B cell (primary cell): ENCODE results near the gene PTGER2. TPM values are rescaled to one million over a fixed set of nuclear protein-coding genes. Genes with fewer than 3 reads are reported as not detected.

Experiments used
- ATAC-seq: fragments of 200-7000 bp; cut with Tn5 transposase; one replicate; pipeline ENCODE4 v1.10.0; 2021; ENCODE audit warnings: low read depth, mild to moderate bottlenecking, moderate number of reproducible peaks, moderate library complexity
- CTCF ChIA-PET: fragments of 350-600 bp; sonication (Branson Sonifier 250); formaldehyde crosslinking; loops from one replicate; lab custom pipeline; 2021; ENCODE audit warnings: antibody characterized with exemption, inconsistent platforms; lab: Charles Lee
- POLR2A ChIA-PET: fragments of 350-600 bp; sonication (Branson Sonifier 250); formaldehyde crosslinking; loops from one replicate; lab custom pipeline; 2021; ENCODE audit warnings: antibody characterized with exemption; lab: Charles Lee
- DNase-seq: peaks from one replicate; pipeline ENCODE4 v3.0.0; 2013
- H2AFZ ChIP-seq: 2 replicates; pipeline ENCODE4 v1.6.1; 2012; ENCODE audit warnings: mild to moderate bottlenecking, low read depth, low read length; ENCODE audit not compliant: insufficient read depth, poor library complexity, severe bottlenecking
- H3K27ac ChIP-seq, 2 donors: 1 replicate in 1 of 2; 2 replicates in 1 of 2; pipeline ENCODE4 v1.5.1; 2012 to 2013; ENCODE audit warnings: low read length in 2 of 2, mild to moderate bottlenecking in 2 of 2, moderate library complexity in 1 of 2
- H3K27me3 ChIP-seq, 4 experiments: fragments of 200-600 bp in 1 of 4; sonication (generic) in 1 of 4; replicated peaks in 1 of 4; 1 replicate in 2 of 4; 2 replicates in 2 of 4; pipeline versions ENCODE4 v1.6.1 to v1.7.0; 2013 to 2016; ENCODE audit warnings: low read length in 3 of 4, mild to moderate bottlenecking in 2 of 4, mixed read lengths in 1 of 4, moderate library complexity in 1 of 4; ENCODE audit not compliant: insufficient read depth in 4 of 4, control insufficient read depth in 3 of 4; ENCODE audit errors: control extremely low read depth in 1 of 4
- H3K36me3 ChIP-seq, 2 experiments: replicated peaks in 1 of 2; 1 replicate in 1 of 2; 2 replicates in 1 of 2; pipeline versions ENCODE4 v1.6.1 to v1.7.1; 2013; ENCODE audit warnings: low read length in 1 of 2; ENCODE audit not compliant: insufficient read depth in 2 of 2, control insufficient read depth in 1 of 2; ENCODE audit errors: control extremely low read depth in 1 of 2, extremely low read depth in 1 of 2
- H3K4me1 ChIP-seq, 2 donors: fragments of 200-600 bp in 1 of 2; sonication (generic) in 1 of 2; 1 replicate in 1 of 2; 2 replicates in 1 of 2; pipeline versions ENCODE4 v1.5.1 to v1.6.1; 2013 to 2017; ENCODE audit warnings: low read length in 2 of 2; ENCODE audit not compliant: control insufficient read depth in 2 of 2, insufficient read depth in 2 of 2
- H3K4me2 ChIP-seq: replicated peaks from 2 replicates; pipeline ENCODE3; 2012; ENCODE audit warnings: mild to moderate bottlenecking, low read depth, low read length; ENCODE audit not compliant: poor library complexity, severe bottlenecking
- H3K4me3 ChIP-seq, 5 experiments: fragments of 200-600 bp in 1 of 5; sonication (generic) in 1 of 5; 1 replicate in 3 of 5; 2 replicates in 2 of 5; pipeline versions ENCODE4 v1.5.1 to v1.7.0; 2011 to 2016; ENCODE audit warnings: low read length in 4 of 5, mild to moderate bottlenecking in 4 of 5, low read depth in 2 of 5, control low read depth in 1 of 5, moderate library complexity in 1 of 5; ENCODE audit not compliant: insufficient read depth in 1 of 5; ENCODE audit errors: control extremely low read depth in 1 of 5, extremely low read depth in 1 of 5
- H3K79me2 ChIP-seq: fragments of 200-600 bp; sonication (generic); one replicate; pipeline ENCODE4 v1.6.0; 2016; ENCODE audit warnings: low read length; ENCODE audit not compliant: control insufficient read depth, insufficient read depth
- H3K9ac ChIP-seq: fragments of 200-600 bp; sonication (generic); 2 replicates; pipeline ENCODE4 v1.6.1; 2017; ENCODE audit warnings: mild to moderate bottlenecking, low read length, moderate library complexity
- H3K9me3 ChIP-seq, 3 donors: one replicate each; pipeline versions ENCODE4 v1.6.1 to v1.7.1; 2013; ENCODE audit warnings: low read length in 2 of 3; ENCODE audit not compliant: control insufficient read depth in 2 of 3, insufficient read depth in 1 of 3; ENCODE audit errors: control extremely low read depth in 1 of 3
- H4K20me1 ChIP-seq: 2 replicates; pipeline ENCODE4 v1.6.0; 2012; ENCODE audit warnings: mild to moderate bottlenecking, low read length; ENCODE audit not compliant: insufficient read depth, control insufficient read depth, poor library complexity, severe bottlenecking
- H3K27ac Mint-ChIP-seq: one replicate; pipeline ENCODE4 v1.8.0; 2021; ENCODE audit warnings: mixed read lengths
- H3K27me3 Mint-ChIP-seq: one replicate; pipeline ENCODE4 v1.8.0; 2021; ENCODE audit warnings: mixed read lengths
- H3K4me1 Mint-ChIP-seq: one replicate; pipeline ENCODE4 v1.8.0; 2021; ENCODE audit warnings: mixed read lengths
- H3K4me3 Mint-ChIP-seq: one replicate; pipeline ENCODE4 v1.8.0; 2021; ENCODE audit warnings: mixed read lengths
- H3K9me3 Mint-ChIP-seq: one replicate; pipeline ENCODE4 v1.8.0; 2022; ENCODE audit warnings: mixed read lengths; ENCODE audit not compliant: insufficient read depth
- EZH2 ChIP-seq: IDR thresholded peaks from 2 replicates; pipeline ENCODE4 v1.6.1; 2012; ENCODE audit warnings: borderline replicate concordance, low read depth, mild to moderate bottlenecking, moderate library complexity, low read length; ENCODE audit not compliant: insufficient read depth, poor library complexity, severe bottlenecking
- WGBS: methylation state at CpG from one replicate; pipeline ENCODE4 v1.1.5; 2013; ENCODE audit warnings: missing lambda C conversion rate; ENCODE audit not compliant: insufficient coverage; 5-methylcytosine and 5-hydroxymethylcytosine counted together
- intact Hi-C: fragments of 100-400 bp; cut with micrococcal nuclease; formaldehyde crosslinking; loops from one replicate; pipeline ENCODE4 v1.10.0; 2022
- polyA plus RNA-seq: library from polyadenylated mRNA; depleted of rRNA; stranded (reverse); fragments of >200 nt; gene quantifications from 2 replicates; pipeline ENCODE4 v1.2.3, GENCODE V29; 2012
- total RNA-seq, 2 donors: library from RNA; stranded (reverse); fragments of 120-200 nt in 1 of 2; gene quantifications; 1 replicate in 1 of 2; 2 replicates in 1 of 2; pipeline versions ENCODE4 v1.2.3 to v1.2.4, GENCODE V29; 2013 to 2022
- TF ChIP-seq, protein P1 (sequence below): fragments of 200-600 bp; IDR thresholded peaks from one replicate; pipeline ENCODE4 v1.8.0; 2022; ENCODE audit warnings: antibody characterized with exemption, mild to moderate bottlenecking

PTGER2 gene
- total and polyA plus RNA-seq, 2 donors (not counting 1 experiment from before 2014, with no cell fraction given) = 0.32 to 0.92 TPM

DNA sequence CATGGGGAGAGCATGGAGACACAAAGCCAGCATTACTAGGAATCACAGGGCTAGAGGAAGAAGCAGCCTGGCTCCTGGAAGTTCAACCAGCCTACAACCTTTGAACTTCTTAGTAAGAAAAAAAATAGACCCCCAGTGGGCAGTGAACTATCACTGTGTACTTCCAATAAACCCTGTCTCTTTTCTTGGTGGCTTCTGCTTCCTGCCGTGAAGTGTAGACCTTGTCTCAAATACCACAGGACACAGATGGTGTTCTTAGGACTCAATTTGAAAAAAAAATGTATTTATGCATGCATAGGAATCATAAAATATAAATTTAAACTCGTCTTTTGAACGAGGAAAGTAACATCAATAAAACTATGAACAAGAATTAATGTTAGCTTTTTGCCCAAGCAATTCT is 3.6 kb upstream of the PTGER2 start:
- ChIA-PET POLR2A (no interaction called here), CTCF (interaction anchor here (1.9 kb wide), 1 partner anchor 10 kb away, joined by 15 read pairs; no protein-coding TSS in a partner anchor)
- H3K4me2 ChIP-seq = no peak overlapping the region
- peaks cover 0 to 7% (median 2%) of the 10 kb centered on the region in 3 donors for H3K9me3 ChIP-seq
- H3K27ac ChIP-seq = no peak overlapping the region
- Mint-ChIP-seq H3K27ac (no peak overlapping the region), H3K4me1 (peaks cover 43% of the 10 kb centered on the region), H3K9me3 (no peaks in the 10 kb centered on the region), H3K4me3 (no peak overlapping the region), H3K27me3 (peaks cover 25% of the 10 kb centered on the region)
- no peak overlapping the region for H3K4me3 ChIP-seq
- no peak overlapping the region for H2AFZ ChIP-seq
- ATAC-seq (no peak), DNase-seq (no peak)
- WGBS = no CpG with 5 or more reads among the region's 3 CpGs
- H3K27me3 ChIP-seq = peaks cover 0 to 44% (median 23%) of the 10 kb centered on the region in 4 experiments
- H3K9ac ChIP-seq = no peak overlapping the region
- H3K4me1 ChIP-seq = peaks cover 46 to 52% of the 10 kb centered on the region in 2 donors
- intact Hi-C loops = loop anchor here (5.0 kb wide), 1 partner anchor 242 kb away; the partner anchor contains the start of genes GPR137C and TXNDC16
- no peaks in the 10 kb centered on the region for H3K36me3 ChIP-seq
- H4K20me1 ChIP-seq = no peaks in the 10 kb centered on the region
- no peaks in the 10 kb centered on the region for H3K79me2 ChIP-seq
- TF ChIP-seq EZH2 = no peak
- TF ChIP-seq, protein P1, sequence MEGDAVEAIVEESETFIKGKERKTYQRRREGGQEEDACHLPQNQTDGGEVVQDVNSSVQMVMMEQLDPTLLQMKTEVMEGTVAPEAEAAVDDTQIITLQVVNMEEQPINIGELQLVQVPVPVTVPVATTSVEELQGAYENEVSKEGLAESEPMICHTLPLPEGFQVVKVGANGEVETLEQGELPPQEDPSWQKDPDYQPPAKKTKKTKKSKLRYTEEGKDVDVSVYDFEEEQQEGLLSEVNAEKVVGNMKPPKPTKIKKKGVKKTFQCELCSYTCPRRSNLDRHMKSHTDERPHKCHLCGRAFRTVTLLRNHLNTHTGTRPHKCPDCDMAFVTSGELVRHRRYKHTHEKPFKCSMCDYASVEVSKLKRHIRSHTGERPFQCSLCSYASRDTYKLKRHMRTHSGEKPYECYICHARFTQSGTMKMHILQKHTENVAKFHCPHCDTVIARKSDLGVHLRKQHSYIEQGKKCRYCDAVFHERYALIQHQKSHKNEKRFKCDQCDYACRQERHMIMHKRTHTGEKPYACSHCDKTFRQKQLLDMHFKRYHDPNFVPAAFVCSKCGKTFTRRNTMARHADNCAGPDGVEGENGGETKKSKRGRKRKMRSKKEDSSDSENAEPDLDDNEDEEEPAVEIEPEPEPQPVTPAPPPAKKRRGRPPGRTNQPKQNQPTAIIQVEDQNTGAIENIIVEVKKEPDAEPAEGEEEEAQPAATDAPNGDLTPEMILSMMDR = no peak

- Histone ChIP-seq H3K79me2 (no peaks in the 10 kb centered on the region), H3K9ac (no peak overlapping the region), H3K4me3 (no peak overlapping the region), H3K9me3 (peaks cover 0 to 7% (median 2%) of the 10 kb centered on the region in 3 donors), H2AFZ (no peak overlapping the region), H3K36me3 (no peaks in the 10 kb centered on the region), H3K4me2 (no peak overlapping the region), H3K4me1 (peaks cover 49 to 57% of the 10 kb centered on the region in 2 donors), H4K20me1 (no peaks in the 10 kb centered on the region), H3K27me3 (peaks cover 0 to 68% (median 45%) of the 10 kb centered on the region in 4 experiments), H3K27ac (no peak overlapping the region)
- peak overlapping the region; percentile 95 for H3K4me3 Mint-ChIP-seq
- CTCF ChIA-PET = no interaction called here
- H3K27ac Mint-ChIP-seq = peak overlapping the region; percentile 48
- peaks cover 49% of the 10 kb centered on the region for H3K4me1 Mint-ChIP-seq
- ATAC-seq = no peak
- 0% methylated on average over 1 of the region's 5 CpGs for WGBS
- POLR2A ChIA-PET = no interaction called here
- no peaks in the 10 kb centered on the region for H3K9me3 Mint-ChIP-seq
- intact Hi-C loops = loop anchor here (5.0 kb wide), 1 partner anchor 239 kb away; the partner anchor contains the start of genes GPR137C and TXNDC16
- DNase-seq = no peak
- TF ChIP-seq, protein P1 = no peak
- no peak for TF ChIP-seq EZH2
- H3K27me3 Mint-ChIP-seq = peaks cover 48% of the 10 kb centered on the region
Observed at GRCh38 chr14:52312931-52313355, 1.2 kb upstream of the PTGER2 start.
